ENCODE measurements around the gene IL1R1.

Gene IL1R1

DNA sequence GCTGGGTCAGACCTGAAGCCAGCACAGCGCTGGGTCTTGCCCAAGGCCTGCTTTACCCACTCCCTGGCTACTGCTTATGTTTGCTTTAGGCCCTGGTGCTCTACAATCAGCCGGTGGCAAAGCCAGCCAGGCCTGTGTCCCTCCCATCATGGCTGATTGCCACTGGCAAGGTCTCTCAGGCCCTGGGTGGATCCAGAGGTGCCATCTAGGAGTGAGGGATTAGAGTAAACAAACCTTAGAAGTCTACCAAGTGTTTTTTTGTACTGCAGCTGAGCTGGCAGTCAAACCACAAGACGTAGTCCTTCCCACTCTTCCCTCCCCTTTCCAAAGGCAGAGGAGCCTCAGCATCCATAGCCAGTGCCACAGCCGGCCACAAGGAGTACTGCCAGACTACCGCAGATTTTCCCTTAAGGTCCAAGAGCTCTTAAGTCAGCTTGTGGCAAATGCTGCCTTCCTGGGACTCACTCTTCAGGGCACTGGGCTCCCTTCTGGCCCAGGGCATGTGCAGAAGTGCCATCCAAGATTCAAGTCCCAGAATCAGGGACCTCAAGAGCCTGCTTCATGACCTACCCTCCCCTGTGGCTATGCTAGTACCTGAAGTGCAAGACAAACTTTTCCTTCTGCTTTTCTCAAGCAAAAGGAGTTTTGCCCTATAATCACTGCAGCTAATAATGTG is 64.3 kb downstream of the IL1R1 start:
- no peak for DNase-seq (ENCODE audit: low read depth)

DNA sequence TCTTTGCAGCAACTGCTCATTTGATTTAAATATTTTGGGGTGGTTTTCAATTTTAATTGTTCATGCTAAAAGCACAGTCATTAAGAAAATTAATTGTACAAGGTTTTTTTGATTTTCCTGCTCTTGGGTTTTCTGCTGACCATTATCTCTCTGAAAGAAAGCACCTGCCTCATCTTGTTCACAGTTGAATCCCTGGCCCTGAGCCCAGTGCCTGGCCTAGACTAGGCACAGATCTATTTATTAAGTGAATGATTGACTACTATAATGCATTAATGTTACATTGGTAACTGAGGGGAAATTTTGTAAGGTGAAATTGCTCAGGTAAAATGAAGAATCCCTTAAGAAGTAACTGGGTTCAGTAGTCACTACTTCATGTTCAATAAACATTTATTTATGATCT is 66.2 kb downstream of the IL1R1 start:
- no peak for DNase-seq (ENCODE audit: low read depth)

DNA sequence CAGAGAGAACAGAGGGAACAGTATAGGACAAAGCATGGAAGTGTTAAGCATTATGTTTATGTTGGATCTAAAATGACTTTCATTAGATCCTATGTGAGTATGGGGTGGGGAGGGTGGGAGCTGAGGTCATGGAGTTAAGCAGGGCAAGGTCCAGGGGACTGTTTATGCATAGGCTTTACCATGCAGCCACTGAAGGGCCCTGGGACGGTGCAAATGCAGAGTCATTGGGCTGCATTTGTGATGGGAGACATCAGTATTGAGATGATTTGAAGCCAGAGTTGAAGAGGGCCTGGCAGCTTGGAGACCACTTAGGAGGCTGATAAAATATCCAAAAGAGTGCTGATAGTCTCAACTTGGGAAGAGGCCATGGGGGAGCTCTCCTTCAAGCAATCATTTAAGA is 66.9 kb downstream of the IL1R1 start:
- DNase-seq (ENCODE audit: low read depth), result no peak

DNA sequence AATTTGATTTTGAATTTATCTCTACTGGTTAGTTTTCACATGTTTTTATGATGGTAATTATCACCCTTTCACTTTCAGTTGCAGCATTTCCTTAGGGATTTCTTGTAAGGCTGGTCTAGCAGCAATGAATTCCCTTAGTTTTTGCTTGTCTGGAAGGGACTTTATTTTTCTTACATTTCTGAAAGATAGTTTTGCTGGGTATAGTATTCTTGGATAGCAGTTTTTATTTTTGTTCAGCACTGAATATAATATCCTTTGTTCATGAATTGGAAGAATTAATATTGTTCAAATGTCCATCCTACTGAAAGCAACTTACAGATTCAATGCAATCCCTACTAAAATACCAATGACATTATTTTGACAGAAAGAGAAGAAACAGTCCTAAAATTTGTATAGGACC is 74.5 kb downstream of the IL1R1 start:
- DNase-seq (ENCODE audit: low read depth), result no peak

DNA sequence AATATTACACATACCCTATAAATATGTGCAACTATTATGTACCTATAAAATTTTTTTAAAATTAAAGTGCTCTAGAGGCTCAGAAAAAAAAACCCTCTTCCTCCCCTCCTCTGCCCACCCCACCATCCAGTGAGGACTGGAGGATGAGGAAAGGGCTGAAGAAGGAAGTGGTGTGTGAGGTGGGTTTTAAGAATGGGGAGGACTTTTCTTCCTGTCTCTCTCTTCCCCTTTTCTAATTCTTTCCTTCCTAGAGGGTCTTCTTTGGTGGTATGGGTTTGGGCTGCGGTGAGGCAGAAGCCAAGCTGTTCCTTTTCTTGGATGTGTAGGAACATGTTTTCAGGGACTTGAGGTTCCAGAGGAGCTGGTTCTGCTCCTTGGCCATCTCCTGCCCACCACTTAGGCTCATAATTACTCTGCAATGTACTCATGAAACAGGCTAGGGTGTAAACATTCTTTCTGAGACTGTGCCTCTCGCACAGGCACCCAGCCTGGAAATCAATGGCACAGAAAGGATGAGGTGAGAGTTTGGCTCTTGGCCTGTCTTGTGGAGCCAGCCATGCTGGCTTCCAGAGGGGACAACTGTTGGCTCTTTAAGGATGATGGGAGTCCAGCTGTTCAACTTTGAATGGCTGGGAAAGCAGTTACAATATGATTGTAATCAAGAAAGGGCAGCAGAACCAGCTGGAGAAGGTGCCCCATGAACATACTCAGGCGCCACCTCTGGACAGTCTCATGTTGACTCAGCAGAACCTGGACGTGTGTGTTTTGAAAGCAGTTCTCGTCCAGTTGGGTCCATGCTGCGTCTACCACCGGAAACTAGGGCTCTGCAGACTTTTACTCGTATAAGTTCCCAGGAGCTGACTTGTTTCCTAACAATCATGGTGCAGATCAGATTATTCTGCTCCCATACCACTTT is 82.5 kb downstream of the IL1R1 start:
- DNase-seq (ENCODE audit: low read depth), result no peak

DNA sequence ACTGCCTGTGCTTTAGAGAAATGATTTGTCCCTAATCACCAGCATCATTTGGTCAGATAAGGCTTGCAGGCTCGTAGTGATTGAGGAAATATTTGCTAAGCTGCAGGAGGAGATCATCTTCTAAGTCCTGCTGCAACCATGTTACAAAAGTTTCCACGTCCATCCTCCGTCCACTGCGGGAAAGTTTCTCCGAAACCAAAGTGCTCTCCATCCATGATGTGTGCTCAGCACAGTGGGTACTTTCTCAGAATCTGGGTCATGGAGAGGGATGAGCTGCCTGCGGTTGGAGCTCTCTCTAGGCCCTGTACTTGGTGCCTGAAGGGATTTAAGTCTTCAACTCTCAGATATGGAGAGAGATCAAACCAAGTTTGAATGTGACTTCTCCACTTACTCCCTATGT is 83.6 kb downstream of the IL1R1 start:
- DNase-seq (ENCODE audit: low read depth), result no peak

DNA sequence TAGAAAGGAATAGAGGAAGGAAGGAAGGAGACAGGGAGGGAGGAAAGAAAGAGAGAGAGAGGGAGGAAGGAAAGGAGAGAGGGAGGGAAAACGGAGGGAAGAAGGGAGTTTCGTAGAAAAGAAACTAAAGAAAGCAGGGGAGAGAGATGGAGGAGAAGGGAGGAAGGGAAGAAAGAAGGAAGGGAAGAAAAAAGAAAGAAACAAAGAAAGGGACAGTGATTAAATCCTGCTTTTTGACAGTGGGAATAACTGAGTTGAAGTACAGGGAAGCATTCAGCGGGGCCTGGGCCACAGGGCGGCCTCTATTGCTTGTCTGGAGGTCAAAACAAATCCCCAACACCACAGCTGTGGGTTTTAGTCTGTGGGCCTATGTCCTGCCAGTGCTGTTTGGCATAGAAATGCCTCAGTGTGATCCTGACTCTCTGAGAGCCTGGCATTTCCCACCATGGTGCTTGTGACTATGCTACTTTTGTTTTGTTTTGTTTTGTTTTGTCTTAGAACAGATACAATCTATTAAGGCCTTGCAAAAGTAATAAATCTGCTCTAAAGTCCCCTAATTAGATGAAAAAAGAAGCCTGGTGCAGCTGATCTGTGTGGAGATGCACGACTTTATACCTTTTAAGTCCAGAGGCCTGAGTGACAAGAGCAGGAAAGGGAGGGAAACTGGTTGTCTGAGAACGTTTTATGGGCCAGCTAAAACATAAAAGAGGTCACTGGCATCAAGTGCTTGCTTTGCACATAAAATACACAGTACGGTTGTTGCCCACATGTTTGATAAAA is 84.3 kb downstream of the IL1R1 start:
- DNase-seq (ENCODE audit: low read depth), result peak; percentile 54

DNA sequence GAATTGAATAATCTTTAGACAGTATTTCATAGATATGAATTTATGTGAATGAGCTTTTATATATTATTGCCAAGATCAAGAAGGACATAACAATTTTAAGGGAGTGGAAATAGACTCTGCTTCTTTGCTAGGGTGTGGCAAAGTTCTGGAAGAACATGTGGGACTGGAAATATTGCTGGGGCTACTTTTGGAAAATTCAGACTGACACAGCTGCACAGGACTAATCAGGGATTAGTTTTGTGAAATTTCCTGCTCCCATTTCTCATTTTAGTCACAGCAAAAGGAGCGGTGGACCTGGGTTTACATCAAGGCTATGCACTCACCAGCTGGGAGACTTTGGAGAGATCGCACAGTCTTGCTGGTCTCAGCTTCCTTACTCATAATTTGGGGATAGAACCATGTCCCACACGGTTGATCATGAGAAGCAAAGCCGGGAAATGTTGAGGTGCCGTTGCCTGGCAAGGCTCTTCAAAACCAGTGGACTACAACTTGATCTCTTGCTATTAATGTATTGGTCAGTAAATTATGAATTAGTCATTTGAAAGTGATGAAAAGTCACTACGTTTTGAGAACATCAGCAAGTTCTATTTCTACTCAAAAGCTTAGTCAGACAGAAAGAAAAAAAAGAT is 86.7 kb downstream of the IL1R1 start:
- DNase-seq (ENCODE audit: low read depth), result no peak

All from EH (cell line).